BJ (cell line): ENCODE results near the gene APBB1IP. TPM values are rescaled to one million over a fixed set of nuclear protein-coding genes. Genes with fewer than 3 reads are reported as not detected.
"Not testable (repeated sequence)": the region's sequence is repeated elsewhere in the genome, so short reads cannot be mapped to it uniquely, and the experiment has no call there.

ENCODE experiments used
- CTCF ChIA-PET: fragments of 350-600 bp; formaldehyde crosslinking; extraction: SDS; loops from one replicate; lab custom pipeline; 2021; ENCODE audit warnings: antibody characterized with exemption, inconsistent platforms; lab: Yijun Ruan, JAX
- POLR2A ChIA-PET: fragments of 300-600 bp; sonication (Branson Sonifier 250); formaldehyde crosslinking; extraction: SDS; loops from one replicate; lab custom pipeline; 2021; ENCODE audit warnings: antibody characterized with exemption; lab: Charles Lee
- DNase-seq: peaks from one replicate; pipeline ENCODE4 v3.0.0-alpha.2; 2011; ENCODE audit warnings: low read depth
- H3K27me3 ChIP-seq: 2 replicates; pipeline ENCODE4 v1.6.0; 2011; ENCODE audit warnings: low read length; ENCODE audit not compliant: control insufficient read depth, insufficient read depth
- H3K36me3 ChIP-seq: 2 replicates; pipeline ENCODE4 v1.5.1; 2011; ENCODE audit warnings: low read length; ENCODE audit not compliant: control insufficient read depth, insufficient read depth
- H3K4me3 ChIP-seq: 2 replicates; pipeline ENCODE4 v1.5.1; 2011; ENCODE audit warnings: low read depth, mild to moderate bottlenecking, control low read depth, low read length
- CTCF ChIP-seq: IDR thresholded peaks from 2 replicates; pipeline ENCODE4 v1.5.1; 2011; ENCODE audit warnings: low read depth, mild to moderate bottlenecking, control low read depth, inconsistent platforms, low read length, moderate library complexity; ENCODE audit not compliant: insufficient read depth
- polyA plus RNA-seq: library from polyadenylated mRNA; depleted of rRNA; stranded (reverse); fragments of >200 nt; gene quantifications from 2 replicates; pipeline ENCODE4 v1.2.3, GENCODE V29; 2011

APBB1IP gene
- polyA plus RNA-seq, 1 experiment: 4.3 TPM

GRCh38 chr10:26455567-26456315, 17.6 kb downstream of the APBB1IP start:
- no peak for TF ChIP-seq CTCF
- ChIA-PET POLR2A (no interaction called here), CTCF (interaction anchor here (0.8 kb wide), 1 partner anchor 23 kb away, joined by 3 read pairs; no protein-coding TSS in a partner anchor)
- Histone ChIP-seq H3K36me3 (no peaks in the 10 kb centered on the region), H3K4me3 (no peak overlapping the region), H3K27me3 (no peaks in the 10 kb centered on the region)
- no peak for DNase-seq

- H3K36me3 ChIP-seq: no peaks in the 10 kb centered on the region
- TF ChIP-seq CTCF: no peak
- no peak for DNase-seq
- ChIA-PET POLR2A (no interaction called here), CTCF (interaction anchor here (1.3 kb wide), 2 partner anchors 12 to 14 kb away, joined by 3 to 5 read pairs; no protein-coding TSS in a partner anchor)
- no peak overlapping the region for H3K4me3 ChIP-seq
- no peaks in the 10 kb centered on the region for H3K27me3 ChIP-seq
Observed at GRCh38 chr10:26457088-26457487, 18.9 kb downstream of the APBB1IP start.

- TF ChIP-seq CTCF: no peak
- H3K27me3 ChIP-seq: no peaks in the 10 kb centered on the region
- CTCF ChIA-PET: no interaction called here
- no peak overlapping the region for H3K4me3 ChIP-seq
- POLR2A ChIA-PET: no interaction called here
- no peak for DNase-seq
- no peaks in the 10 kb centered on the region for H3K36me3 ChIP-seq
Observed at GRCh38 chr10:26460736-26461135, 22.6 kb downstream of the APBB1IP start.

- TF ChIP-seq CTCF: no peak
- ChIA-PET POLR2A (no interaction called here), CTCF (interaction anchor here (0.6 kb wide), 1 partner anchor 70 kb away, joined by 3 read pairs; no protein-coding TSS in a partner anchor)
- Histone ChIP-seq H3K36me3 (no peaks in the 10 kb centered on the region), H3K4me3 (no peak overlapping the region), H3K27me3 (no peaks in the 10 kb centered on the region)
- no peak for DNase-seq
Observed at GRCh38 chr10:26463986-26464385, 25.8 kb downstream of the APBB1IP start.

GRCh38 chr10:26464632-26465280, 26.6 kb downstream of the APBB1IP start:
- no peak for DNase-seq
- ChIA-PET POLR2A (no interaction called here), CTCF (no interaction called here)
- Histone ChIP-seq H3K36me3 (no peaks in the 10 kb centered on the region), H3K4me3 (no peak overlapping the region), H3K27me3 (no peaks in the 10 kb centered on the region)
- no peak for TF ChIP-seq CTCF

- H3K4me3 ChIP-seq, DNase-seq, H3K27me3 ChIP-seq, H3K36me3 ChIP-seq, POLR2A ChIA-PET: not testable (repeated sequence)
- CTCF ChIA-PET: interaction anchor here (0.6 kb wide), 1 partner anchor 1025 kb away, joined by 3 read pairs; no protein-coding TSS in a partner anchor
Observed at GRCh38 chr10:26466531-26466930, 28.4 kb downstream of the APBB1IP start.
